Keratinocyte (primary cell): ENCODE data around the gene SATB1. TPM values are rescaled to one million over a fixed set of nuclear protein-coding genes. Genes with fewer than 3 reads are reported as not detected.
A peak's percentile ranks its signal among the peaks of the same experiment; 100 is the strongest.

Experiments used
- DNase-seq: peaks from one replicate; pipeline ENCODE4 v3.0.0-alpha.2; 2011; ENCODE audit warnings: low read depth, missing footprints, low spot score
- FAIRE-seq: peaks from 2 replicates; lab custom pipeline; 2011; peaks lifted over from hg19 to GRCh38; lab: Jason Lieb, UNC
- H2AFZ ChIP-seq: 2 replicates; pipeline ENCODE4 v1.6.0; 2012; ENCODE audit warnings: low read length, control low read depth, inconsistent platforms; ENCODE audit not compliant: control insufficient read depth
- H3K27ac ChIP-seq: 2 replicates; pipeline ENCODE4 v1.5.1; 2011; ENCODE audit warnings: low read length; ENCODE audit not compliant: control insufficient read depth, insufficient read depth
- H3K27me3 ChIP-seq: 3 replicates; pipeline ENCODE4 v1.6.0; 2011; ENCODE audit warnings: low read length; ENCODE audit not compliant: control insufficient read depth, insufficient read depth; ENCODE audit errors: extremely low read depth
- H3K36me3 ChIP-seq, 2 experiments: 2 replicates in 1 of 2; 3 replicates in 1 of 2; pipeline ENCODE4 v1.5.1; 2011; ENCODE audit warnings: low read length in 2 of 2, mild to moderate bottlenecking in 1 of 2; ENCODE audit not compliant: control insufficient read depth in 2 of 2, insufficient read depth in 2 of 2; ENCODE audit errors: extremely low read depth in 1 of 2
- H3K4me1 ChIP-seq: 3 replicates; pipeline ENCODE4 v1.5.1; 2011; ENCODE audit warnings: low read length; ENCODE audit not compliant: control insufficient read depth, insufficient read depth; ENCODE audit errors: extremely low read depth
- H3K4me2 ChIP-seq: 3 replicates; pipeline ENCODE4 v1.6.0; 2011; ENCODE audit warnings: low read depth, low read length; ENCODE audit not compliant: control insufficient read depth, insufficient read depth; ENCODE audit errors: extremely low read depth
- H3K4me3 ChIP-seq, 3 experiments: fragments of 200-600 bp in 1 of 3; sonication (generic) in 1 of 3; 2 replicates in 2 of 3; 3 replicates in 1 of 3; pipeline ENCODE4 v1.5.1; 2011 to 2016; ENCODE audit warnings: low read length in 3 of 3, mild to moderate bottlenecking in 3 of 3, control low read depth in 2 of 3, inconsistent platforms in 1 of 3, low read depth in 1 of 3, mixed read lengths in 1 of 3, mixed run types in 1 of 3, moderate library complexity in 1 of 3; ENCODE audit not compliant: control insufficient read depth in 2 of 3, insufficient read depth in 2 of 3; ENCODE audit errors: extremely low read depth in 1 of 3
- H3K79me2 ChIP-seq: 2 replicates; pipeline ENCODE4 v1.6.0; 2012; ENCODE audit warnings: low read length; ENCODE audit not compliant: control insufficient read depth, insufficient read depth
- H3K9ac ChIP-seq: 3 replicates; pipeline ENCODE4 v1.6.0; 2011; ENCODE audit warnings: low read length; ENCODE audit not compliant: control insufficient read depth, insufficient read depth; ENCODE audit errors: extremely low read depth
- H3K9me1 ChIP-seq: 3 replicates; pipeline ENCODE4 v1.6.0; 2011; ENCODE audit warnings: low read length; ENCODE audit not compliant: control insufficient read depth, insufficient read depth; ENCODE audit errors: extremely low read depth
- H3K9me3 ChIP-seq: 2 replicates; pipeline ENCODE4 v1.5.1; 2012; ENCODE audit warnings: low read depth, low read length; ENCODE audit not compliant: control insufficient read depth
- H4K20me1 ChIP-seq: 3 replicates; pipeline ENCODE4 v1.6.0; 2011; ENCODE audit warnings: low read length; ENCODE audit not compliant: control insufficient read depth, insufficient read depth; ENCODE audit errors: extremely low read depth
- EZH2 ChIP-seq: IDR thresholded peaks from one replicate; pipeline ENCODE4 v1.6.1; 2012; ENCODE audit warnings: inconsistent platforms, mild to moderate bottlenecking, low read length, moderate library complexity
- dilution Hi-C: fragments of 300-500 bp; cut with MboI; formaldehyde crosslinking; loops from one replicate; pipeline ENCODE4 v1.7.0; 2020; ENCODE audit warnings: low sequenced_read_pairs; ENCODE audit not compliant: extremely low pct_ligation_motif_present
- polyA plus RNA-seq, 5 experiments: library from polyadenylated mRNA; depleted of rRNA in 3 of 5; stranded (reverse) in 3 of 5; stranded (forward) in 1 of 5; unstranded in 1 of 5; fragments of >200 nt; gene quantifications; 1 replicate in 1 of 5; 2 replicates in 3 of 5; 3 replicates in 1 of 5; pipeline versions ENCODE4 v1.2.1 to v1.2.3, GENCODE V29; 2011 to 2012; ENCODE audit warnings: missing spikeins in 2 of 5, low read depth in 1 of 5, low replicate concordance in 1 of 5
- TF ChIP-seq, protein P1 (sequence below), 3 experiments: IDR thresholded peaks in 1 of 3; conservative IDR thresholded peaks in 1 of 3; optimal IDR thresholded peaks in 1 of 3; 2 replicates in 2 of 3; 3 replicates in 1 of 3; pipeline versions ENCODE3 to v1.5.1; 2011; ENCODE audit warnings: low read length in 3 of 3, mild to moderate bottlenecking in 3 of 3, moderate library complexity in 2 of 3, control low read depth in 1 of 3, inconsistent platforms in 1 of 3; ENCODE audit not compliant: insufficient read depth in 2 of 3; ENCODE audit errors: extremely low read depth in 1 of 3

The SATB1 gene
- polyA plus RNA-seq, 1 donor (not counting 4 experiments of a cell fraction or from before 2014, with no cell fraction given), result 7.8 TPM

DNA sequence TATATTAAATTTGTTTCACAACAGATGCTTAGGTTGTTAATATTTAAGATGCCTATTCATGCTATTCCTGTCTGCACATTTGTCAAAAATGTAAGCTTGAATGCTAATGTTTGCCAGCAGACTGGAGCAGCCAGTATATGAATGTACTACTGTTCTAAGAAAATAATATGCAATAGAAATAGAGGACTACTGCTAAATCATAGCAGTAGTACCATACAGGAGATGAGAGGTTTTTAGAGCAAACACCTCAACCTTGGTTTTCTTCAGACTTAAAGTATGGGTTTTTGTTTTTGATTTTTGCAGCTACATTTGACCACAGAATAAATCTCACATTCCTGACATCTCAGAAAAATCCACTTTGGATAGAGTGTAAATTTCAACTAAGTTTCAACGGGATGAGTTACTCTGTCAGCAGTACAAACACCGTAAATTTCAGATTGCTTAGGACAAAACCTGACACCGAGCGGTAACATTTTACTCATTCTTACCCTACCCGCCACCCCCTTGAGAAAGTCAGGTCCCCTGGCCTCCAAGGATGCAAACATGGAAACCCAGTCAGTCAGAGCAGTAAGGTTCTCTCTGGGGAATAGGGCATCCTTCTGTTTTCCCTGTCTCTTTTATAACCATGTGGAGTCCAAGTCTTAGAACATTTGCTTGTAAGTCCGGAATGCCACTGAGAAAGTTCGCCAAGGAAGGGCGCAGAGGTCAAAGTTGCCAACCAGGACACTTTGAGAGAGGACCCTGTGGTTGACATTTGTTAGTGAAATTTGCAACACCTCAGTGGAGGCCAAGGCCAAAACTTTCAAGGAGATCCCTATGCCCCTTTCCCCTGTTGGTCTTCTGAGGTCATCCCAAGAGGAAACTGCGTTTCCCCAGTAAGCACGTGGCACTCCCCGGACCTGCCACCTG lies 17.9 kb upstream of the SATB1 start:
- dilution Hi-C loops, result no loop called here
- H2AFZ ChIP-seq, result no peak overlapping the region
- H3K4me3 ChIP-seq, result no peak overlapping the region
- peaks cover 7% of the 10 kb centered on the region for H3K4me1 ChIP-seq
- FAIRE-seq, result no peak
- H3K9me1 ChIP-seq, result no peaks in the 10 kb centered on the region
- no peak overlapping the region for H3K27ac ChIP-seq
- TF ChIP-seq, protein P1, sequence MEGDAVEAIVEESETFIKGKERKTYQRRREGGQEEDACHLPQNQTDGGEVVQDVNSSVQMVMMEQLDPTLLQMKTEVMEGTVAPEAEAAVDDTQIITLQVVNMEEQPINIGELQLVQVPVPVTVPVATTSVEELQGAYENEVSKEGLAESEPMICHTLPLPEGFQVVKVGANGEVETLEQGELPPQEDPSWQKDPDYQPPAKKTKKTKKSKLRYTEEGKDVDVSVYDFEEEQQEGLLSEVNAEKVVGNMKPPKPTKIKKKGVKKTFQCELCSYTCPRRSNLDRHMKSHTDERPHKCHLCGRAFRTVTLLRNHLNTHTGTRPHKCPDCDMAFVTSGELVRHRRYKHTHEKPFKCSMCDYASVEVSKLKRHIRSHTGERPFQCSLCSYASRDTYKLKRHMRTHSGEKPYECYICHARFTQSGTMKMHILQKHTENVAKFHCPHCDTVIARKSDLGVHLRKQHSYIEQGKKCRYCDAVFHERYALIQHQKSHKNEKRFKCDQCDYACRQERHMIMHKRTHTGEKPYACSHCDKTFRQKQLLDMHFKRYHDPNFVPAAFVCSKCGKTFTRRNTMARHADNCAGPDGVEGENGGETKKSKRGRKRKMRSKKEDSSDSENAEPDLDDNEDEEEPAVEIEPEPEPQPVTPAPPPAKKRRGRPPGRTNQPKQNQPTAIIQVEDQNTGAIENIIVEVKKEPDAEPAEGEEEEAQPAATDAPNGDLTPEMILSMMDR (optimal IDR thresholded peaks at IDR 0.05 in 1 of 3, IDR thresholded peaks at IDR 0.05 in 1 of 3, conservative IDR thresholded peaks at IDR 0.05 in 1 of 3; ENCODE audit: extremely low read depth in 1 of 3, insufficient read depth in 2 of 3, low read length in 3 of 3), result no peak
- no peak for TF ChIP-seq EZH2
- no peak overlapping the region for H3K9ac ChIP-seq
- H3K27me3 ChIP-seq, result peaks cover 34% of the 10 kb centered on the region
- DNase-seq, result no peak
- H3K79me2 ChIP-seq, result no peaks in the 10 kb centered on the region
- H3K36me3 ChIP-seq, result no peaks in the 10 kb centered on the region
- H4K20me1 ChIP-seq, result no peaks in the 10 kb centered on the region
- peak overlapping the region; percentile 53 for H3K4me2 ChIP-seq
- H3K9me3 ChIP-seq, result no peaks in the 10 kb centered on the region

DNA sequence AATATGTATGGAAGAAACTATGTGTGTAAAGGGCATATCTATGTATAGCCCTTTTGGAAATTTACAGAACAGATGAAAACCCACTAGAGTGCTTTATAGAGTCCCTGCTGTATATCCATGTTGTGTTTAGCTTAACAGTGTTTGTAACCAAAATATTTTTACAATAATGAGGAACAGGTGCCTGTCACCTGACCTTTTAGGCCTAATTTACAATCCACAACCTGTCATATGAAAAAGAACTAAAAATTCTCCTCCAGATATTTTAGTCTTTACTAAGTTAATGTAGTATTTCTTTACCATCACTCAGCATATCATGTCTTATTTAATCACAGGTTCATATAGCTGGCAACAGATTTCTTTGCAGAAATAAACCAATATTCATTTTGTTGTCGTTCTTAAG lies 16.4 kb upstream of the SATB1 start:
- TF ChIP-seq EZH2, result no peak
- TF ChIP-seq, protein P1 (optimal IDR thresholded peaks at IDR 0.05 in 1 of 3, IDR thresholded peaks at IDR 0.05 in 1 of 3, conservative IDR thresholded peaks at IDR 0.05 in 1 of 3; ENCODE audit: extremely low read depth in 1 of 3, insufficient read depth in 2 of 3, low read length in 3 of 3), result no peak
- FAIRE-seq, result no peak
- Histone ChIP-seq H3K79me2 (no peaks in the 10 kb centered on the region), H4K20me1 (no peaks in the 10 kb centered on the region), H3K9me1 (no peaks in the 10 kb centered on the region), H3K27me3 (peaks cover 30% of the 10 kb centered on the region), H3K9ac (no peak overlapping the region), H3K4me3 (no peak overlapping the region), H3K27ac (no peak overlapping the region), H3K36me3 (no peaks in the 10 kb centered on the region), H3K9me3 (no peaks in the 10 kb centered on the region), H2AFZ (no peak overlapping the region), H3K4me1 (peaks cover 7% of the 10 kb centered on the region), H3K4me2 (no peak overlapping the region)
- DNase-seq, result no peak
- dilution Hi-C loops, result no loop called here
